LNCaP clone FGC (cell line): ENCODE data around the gene FRMD4A.

Experiments used
- DNase-seq: peaks from one replicate; pipeline ENCODE4 v3.0.0-alpha.2; 2011; ENCODE audit warnings: low read depth
- H3K4me3 ChIP-seq: 2 replicates; pipeline ENCODE4 v1.5.1; 2011; ENCODE audit warnings: mild to moderate bottlenecking, low read depth, low read length, control low read depth
- TF ChIP-seq, protein P1 (sequence below): IDR thresholded peaks from 2 replicates; pipeline ENCODE4 v1.5.1; 2012; ENCODE audit warnings: mild to moderate bottlenecking; ENCODE audit not compliant: control insufficient read depth, insufficient read depth; ENCODE audit errors: extremely low read depth

The FRMD4A gene

DNA sequence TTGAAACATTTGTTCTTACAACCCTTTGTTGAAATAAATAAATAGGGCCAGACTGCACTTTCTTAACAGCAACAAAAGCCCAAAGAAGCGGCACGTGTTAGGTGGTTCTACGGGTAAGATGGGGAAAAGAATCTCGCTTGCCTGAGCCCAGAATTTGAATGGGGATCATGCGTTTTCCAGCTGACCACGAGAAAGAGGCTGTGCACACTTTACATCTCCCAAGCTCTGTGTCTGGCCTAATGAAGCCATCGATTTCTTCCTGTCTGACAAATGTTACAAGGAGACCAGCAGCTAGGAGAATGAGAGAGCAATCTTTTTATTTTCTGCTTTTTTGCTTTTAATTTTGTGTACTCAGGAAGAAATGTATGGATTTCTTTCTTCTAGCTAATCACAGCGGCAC is 52.2 kb downstream of the FRMD4A start:
- DNase-seq, result no peak
- TF ChIP-seq, protein P1, sequence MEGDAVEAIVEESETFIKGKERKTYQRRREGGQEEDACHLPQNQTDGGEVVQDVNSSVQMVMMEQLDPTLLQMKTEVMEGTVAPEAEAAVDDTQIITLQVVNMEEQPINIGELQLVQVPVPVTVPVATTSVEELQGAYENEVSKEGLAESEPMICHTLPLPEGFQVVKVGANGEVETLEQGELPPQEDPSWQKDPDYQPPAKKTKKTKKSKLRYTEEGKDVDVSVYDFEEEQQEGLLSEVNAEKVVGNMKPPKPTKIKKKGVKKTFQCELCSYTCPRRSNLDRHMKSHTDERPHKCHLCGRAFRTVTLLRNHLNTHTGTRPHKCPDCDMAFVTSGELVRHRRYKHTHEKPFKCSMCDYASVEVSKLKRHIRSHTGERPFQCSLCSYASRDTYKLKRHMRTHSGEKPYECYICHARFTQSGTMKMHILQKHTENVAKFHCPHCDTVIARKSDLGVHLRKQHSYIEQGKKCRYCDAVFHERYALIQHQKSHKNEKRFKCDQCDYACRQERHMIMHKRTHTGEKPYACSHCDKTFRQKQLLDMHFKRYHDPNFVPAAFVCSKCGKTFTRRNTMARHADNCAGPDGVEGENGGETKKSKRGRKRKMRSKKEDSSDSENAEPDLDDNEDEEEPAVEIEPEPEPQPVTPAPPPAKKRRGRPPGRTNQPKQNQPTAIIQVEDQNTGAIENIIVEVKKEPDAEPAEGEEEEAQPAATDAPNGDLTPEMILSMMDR, result no peak
- H3K4me3 ChIP-seq, result no peak overlapping the region

DNA sequence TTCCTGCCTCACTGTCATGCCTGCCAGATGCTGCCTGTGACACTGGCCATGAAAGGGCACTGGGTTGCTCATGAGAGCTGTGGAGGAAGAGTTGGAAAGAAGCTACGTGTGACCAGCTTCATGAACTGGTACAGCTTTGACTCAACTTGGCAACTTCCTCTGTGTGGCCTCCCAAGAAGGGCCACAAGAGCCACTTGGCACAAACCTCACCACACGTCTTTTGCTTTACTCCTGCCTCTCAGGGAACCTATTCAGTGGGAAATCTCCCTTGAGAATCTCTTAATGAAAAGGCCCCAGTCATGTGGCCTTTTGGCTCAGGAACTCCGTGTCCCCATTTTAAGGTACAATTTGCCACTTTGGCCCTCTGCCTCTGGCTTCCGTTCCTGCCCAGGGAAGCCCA is 54.5 kb downstream of the FRMD4A start:
- TF ChIP-seq, protein P1, result no peak
- no peak for DNase-seq
- no peak overlapping the region for H3K4me3 ChIP-seq

DNA sequence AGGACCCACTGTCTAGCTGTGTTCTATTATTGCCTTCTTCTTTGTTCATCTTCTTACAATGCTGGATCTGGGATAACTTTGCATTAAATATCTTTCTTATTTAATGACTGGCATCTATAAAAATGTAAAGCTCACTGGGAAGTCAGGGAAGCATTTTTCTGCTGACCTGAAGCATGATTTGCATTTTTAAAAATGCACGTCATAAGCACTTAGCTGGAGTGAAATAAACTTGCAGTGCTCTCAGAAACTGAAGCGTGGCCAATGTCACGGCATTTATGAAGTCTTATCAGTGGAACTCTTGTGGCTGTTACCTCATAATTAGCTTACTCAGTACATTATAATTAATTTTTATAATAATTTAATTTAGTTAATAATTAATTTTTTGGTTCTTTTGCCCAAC is 59.1 kb downstream of the FRMD4A start:
- H3K4me3 ChIP-seq, result no peak overlapping the region
- DNase-seq, result no peak
- TF ChIP-seq, protein P1, result no peak

DNA sequence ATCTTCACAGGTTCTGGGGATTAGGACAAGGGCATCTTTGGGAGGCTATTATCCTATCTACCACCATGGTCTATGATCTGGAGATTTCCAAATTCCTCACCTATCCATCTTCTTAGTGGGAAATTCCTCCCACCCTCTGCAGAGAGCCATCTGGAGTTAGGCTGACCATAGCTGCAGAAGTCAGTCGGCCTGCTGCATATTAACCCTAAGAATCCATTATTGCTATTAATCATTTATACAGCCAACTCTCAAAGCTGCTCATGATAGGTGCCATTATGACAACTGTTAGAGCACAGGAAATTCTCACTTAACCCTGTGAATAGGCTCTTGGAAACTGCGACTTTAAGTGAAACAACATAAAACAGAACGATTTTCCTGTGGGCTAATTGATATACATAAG is 60.4 kb downstream of the FRMD4A start:
- TF ChIP-seq, protein P1, result no peak
- no peak overlapping the region for H3K4me3 ChIP-seq
- DNase-seq, result no peak

DNA sequence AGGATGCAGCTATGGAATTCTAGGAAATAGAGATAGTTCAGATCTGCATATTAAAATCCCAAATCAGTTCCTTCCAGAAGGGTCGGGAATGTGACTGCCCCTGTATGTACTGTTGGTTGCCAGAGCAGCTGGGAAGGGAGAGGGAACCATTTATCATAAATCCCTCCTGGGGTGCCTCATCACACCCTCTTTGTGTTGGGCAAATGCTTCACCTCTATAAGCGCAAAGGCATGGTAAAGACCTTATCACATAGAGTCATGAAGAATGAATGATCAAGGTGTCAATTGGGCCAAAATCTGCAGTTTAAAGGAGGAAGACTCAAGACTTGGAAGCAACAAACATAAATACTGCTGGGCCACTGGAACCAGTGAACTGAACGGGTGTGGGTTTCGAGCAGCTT is 65.0 kb downstream of the FRMD4A start:
- no peak overlapping the region for H3K4me3 ChIP-seq
- DNase-seq, result no peak
- TF ChIP-seq, protein P1, result no peak

DNA sequence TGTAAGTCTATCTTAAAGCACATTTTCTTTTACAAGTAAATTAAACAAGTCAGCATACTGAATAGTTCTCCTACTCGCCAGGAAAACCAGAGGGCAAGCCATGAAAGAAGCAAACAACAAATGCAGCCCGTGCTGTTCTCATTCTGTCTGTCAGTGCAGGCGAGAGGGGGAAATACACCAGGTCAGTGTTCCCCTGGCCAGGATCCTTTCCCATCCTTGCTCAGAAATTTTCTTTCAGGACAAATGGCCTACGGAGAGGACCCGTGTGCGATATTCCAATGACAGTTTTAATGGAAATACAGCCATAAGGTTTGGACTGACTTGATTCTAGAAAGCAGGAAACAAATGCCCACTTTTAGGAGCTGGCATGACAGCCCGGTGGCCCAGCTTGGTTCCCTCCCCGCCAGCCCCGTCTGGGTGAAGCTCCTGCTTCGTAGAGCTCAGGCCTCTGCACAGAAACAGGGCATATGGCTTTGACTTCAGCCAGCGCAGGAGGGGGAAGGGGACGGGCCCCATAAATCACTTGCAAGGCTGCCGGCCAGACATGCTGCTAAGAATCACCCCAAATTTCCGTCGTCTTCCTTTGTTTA is 67.8 kb downstream of the FRMD4A start:
- no peak for DNase-seq
- H3K4me3 ChIP-seq, result no peak overlapping the region
- TF ChIP-seq, protein P1, result no peak

DNA sequence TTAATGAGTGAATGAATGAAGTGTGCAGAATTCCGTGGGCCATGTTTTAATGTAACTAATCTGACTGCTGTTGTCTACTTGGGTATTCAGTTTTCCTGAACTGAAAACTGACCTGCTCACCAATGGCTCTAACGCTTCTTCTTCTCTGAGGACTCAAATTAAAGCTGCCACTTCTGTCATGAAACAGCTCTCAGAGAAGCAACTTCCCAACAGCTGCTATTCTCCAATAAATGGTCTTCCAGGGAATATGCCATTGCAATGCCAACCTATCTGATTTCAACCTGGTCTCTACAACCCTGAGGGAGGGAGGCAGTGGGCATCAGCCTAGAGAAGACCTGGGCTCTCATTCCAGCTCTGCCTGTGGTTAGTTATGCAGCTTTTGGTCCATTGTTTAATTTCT is 69.4 kb downstream of the FRMD4A start:
- H3K4me3 ChIP-seq, result no peak overlapping the region
- DNase-seq, result no peak
- TF ChIP-seq, protein P1, result no peak
